SHP77 treated with DMSO at 0.1 percent for 48 hours (cell line): ENCODE data around the gene DOK4.
A peak's percentile ranks its signal among the peaks of the same experiment; 100 is the strongest.

Experiments used
- DNase-seq: peaks from one replicate; lab custom pipeline; 2025; lab: John Stamatoyannopoulos, UW

Gene DOK4

GRCh38 chr16:57519796-57520360, 33.6 kb upstream of the DOK4 start:
- DNase-seq, result peak; percentile 9

DNA sequence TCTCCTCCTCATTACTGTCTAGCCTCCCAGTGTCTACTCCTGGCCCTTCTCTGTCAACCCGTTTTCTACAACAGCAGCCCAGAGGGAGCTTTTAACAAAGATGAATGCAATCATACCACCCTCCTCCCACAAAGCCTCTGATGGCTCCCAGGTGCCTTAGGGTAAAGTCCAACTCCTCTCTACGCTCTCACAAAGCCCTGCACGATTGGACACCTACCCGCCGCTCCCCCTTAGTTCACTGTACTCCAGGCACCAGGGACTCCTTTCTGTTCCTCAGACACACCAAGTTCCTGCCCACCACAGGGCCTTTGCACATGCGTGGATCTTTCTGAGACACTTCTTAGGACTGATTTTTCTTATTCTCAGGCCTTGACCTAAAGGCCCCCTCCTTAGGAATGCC, 32.6 kb upstream of the DOK4 start:
- DNase-seq, result no peak

GRCh38 chr16:57518520-57518919, 32.2 kb upstream of the DOK4 start:
- no peak for DNase-seq

DNA sequence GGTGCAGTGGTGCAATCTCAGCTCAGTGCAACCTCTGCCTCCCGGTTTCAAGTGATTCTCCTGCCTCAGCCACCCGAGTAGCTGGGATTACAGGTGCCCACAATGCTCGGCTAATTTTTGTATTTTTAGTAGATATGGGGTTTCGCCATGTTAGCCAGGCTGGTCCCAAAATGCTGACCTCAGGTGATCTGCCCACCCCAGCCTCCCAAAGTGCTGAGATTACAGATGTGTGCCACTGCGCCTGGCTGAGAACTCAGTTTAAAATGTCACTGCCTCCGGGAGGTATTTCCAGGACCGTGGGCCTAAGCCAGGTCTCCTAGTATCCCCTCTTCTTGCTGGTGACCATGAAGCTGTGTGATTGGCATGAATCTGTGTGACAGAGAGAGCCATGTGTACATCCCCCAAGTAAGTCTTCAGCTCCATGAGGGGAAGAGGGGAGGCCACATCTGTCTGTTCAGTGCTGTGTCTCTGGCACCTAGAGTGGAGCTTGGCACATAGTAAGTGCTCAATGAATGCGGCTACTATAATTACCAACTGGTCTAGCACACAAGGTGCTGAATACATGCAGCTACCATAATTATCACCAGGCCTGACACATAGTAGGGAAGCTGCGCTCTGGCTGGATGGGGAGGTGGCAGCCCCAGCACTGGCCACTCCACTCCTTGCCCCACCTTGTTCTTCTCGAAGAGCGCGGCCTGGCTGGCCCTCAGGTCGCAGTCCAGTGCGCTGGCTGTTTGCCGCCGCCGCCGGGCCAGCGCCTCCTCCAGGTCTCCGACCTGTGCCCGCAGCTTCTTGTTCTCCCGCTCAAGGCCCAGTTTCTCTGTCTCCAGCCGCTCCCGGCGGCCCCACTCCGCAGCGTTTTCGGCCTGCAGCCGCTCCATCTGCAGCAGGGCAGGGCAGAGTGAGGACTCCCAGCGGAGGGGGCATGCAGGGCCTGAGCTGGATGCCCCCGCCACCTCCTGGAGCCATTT, 31.4 kb upstream of the DOK4 start:
- no peak for DNase-seq

DNA sequence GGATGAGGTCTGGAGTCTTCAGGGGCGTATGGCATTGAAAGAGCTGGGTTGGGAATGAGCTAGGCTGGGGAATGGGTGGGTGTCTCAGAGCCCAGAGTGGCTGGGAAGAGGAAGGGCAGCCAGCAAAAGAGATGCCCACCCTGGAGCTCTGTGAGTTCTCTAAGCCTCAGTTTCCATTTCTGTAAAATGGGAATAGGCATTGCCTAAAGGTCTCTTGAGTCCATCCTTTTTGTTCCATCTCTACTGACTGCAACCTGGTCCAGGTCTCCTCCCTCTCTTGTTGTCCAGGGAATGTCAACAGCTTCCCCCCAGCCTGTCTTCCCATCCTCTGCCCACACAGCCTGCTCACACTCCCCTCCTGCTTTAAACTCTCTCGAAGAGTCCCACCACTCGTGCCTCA, 30.5 kb upstream of the DOK4 start:
- no peak for DNase-seq

DNA sequence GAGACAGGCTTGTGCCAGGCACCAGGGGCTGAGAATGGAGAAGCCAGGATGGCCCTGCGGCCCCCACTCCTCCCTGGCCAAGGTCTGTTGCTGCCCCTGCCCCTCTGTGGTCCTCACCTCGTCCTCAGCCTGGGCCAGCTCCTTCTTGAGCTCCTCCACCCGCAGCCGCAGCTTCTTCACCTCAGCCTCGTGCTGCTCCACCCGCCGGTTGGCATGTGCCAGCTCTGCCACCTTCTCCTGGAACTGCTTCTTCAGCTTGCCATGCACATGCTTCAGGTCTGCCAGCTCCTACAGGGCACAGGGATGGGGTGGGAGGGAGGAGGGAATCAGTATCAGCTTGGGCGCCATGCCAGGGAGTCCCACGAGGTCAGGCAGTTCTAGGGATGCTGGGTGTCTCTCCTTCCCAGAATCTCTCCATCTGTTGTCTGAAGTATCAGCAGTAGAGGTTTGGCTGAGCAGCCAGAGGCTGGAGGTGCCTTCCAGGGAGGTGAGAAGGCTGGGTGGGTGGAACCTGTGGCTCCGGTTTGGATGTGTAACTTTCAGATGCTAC, 30.0 kb upstream of the DOK4 start:
- no peak for DNase-seq

GRCh38 chr16:57514791-57515600, 28.7 kb upstream of the DOK4 start:
- no peak for DNase-seq

DNA sequence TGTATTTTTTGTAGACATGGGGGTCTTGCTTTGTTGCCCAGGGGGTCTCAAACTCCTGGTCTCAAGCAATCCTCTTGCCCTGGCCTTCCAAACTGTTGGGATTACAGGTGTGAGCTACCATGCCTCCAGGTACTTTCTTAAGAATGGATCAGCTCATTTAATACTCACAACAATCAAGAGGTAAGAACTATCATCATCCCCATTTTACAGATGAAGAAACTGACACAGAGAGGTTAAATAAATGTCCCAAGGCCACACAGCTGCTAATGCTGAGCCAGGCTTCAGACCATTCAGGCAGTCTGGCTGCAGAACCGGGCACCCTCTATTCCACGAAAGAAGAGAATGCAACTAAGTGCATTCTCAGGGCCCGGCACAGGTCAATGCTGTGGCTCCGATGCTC, 28.1 kb upstream of the DOK4 start:
- no peak for DNase-seq

DNA sequence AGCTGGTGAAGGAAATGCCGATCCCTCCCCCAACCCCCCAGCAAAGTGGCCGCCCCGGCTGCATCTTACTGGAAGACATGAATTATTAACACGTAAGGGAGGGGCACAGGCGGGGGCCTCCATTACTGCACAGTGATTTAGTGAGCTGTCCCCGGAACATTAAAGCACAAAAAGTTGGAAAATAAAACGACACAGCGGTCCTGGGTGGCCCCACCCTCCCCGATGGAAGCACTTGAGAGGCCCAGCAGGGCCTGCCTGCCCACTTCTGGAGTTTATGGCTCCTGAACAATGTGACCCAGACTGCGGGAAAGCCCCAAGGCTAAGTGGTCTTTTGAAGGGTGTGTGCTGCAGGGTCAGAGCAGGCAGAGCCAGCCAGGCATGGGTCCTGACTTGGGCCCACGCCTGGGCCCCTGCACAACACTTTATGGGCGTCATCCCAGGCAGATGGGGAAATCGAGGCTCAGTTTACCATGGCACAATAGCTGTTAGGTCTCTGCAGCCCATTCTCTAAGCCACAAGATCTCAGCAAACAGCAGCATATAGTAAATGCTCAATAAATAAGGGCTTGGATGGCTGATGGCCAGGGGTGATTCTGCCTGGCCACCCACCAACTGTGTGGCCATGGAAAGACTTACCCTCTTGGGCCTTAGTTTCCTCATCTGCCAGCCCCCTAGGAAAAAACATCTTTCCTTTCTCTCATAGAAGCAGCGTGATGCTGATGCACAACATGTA, 27.2 kb upstream of the DOK4 start:
- DNase-seq, result no peak

DNA sequence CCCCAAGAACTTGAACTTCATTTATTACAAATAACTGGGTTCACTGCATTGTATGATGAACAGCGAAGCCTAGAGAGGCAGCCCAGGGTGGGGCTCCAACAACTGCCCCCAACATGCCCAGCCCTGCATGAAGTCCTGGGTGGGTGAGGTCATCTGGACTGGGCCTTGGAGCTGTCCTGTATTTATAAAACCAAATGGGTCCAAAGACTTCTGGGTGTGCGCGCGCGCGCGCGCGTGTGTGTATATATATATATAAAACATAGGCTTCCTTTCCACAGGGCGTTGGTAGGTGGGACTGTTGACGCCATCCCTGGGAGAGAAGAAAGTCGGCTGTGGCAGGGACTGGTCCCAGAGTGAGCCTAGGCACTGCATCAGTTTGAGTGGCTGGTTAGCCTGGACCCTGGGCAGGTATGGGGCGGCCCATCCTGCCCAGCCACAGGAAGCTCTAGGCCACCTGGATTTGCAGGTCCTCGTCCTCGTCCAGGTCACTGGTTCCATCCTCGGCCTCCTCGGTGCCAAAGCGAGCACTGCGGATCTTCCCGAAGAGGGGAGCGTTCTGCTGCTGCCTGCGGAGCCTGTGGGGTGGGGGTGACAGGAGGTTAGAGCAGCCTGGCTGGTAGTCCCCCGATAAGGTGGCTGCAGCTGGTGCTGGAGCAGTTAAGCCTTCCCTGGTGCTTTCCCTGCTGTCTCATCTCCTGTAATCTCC, 26.2 kb upstream of the DOK4 start:
- DNase-seq, result no peak

- no peak for DNase-seq
Observed at GRCh38 chr16:57510016-57510871, 24.0 kb upstream of the DOK4 start.

- DNase-seq, result no peak
Observed at GRCh38 chr16:57509231-57509923, 23.1 kb upstream of the DOK4 start.

DNA sequence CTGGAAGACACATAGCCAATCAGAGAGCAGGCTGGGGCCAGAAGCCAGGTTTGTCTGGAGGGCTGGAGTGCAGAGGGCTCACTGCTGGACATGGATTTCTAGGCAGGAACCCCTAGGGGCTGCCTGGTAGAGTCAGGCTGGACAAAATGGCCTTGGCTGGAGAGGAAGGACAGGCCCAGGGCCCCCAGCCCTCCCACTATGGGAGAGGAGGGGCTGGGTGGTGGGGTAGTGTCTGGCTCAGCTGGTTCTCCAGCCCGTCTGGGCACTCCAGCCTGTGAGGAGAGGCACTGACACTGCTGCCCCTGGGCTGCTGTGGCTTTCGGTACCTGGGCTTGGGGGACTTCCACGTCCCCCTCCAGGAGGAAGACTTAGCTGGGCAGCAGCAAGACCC, 21.7 kb upstream of the DOK4 start:
- no peak for DNase-seq

- DNase-seq, result no peak
Observed at GRCh38 chr16:57507136-57508034, 21.1 kb upstream of the DOK4 start.

GRCh38 chr16:57505169-57505568, 18.9 kb upstream of the DOK4 start:
- DNase-seq, result no peak

DNA sequence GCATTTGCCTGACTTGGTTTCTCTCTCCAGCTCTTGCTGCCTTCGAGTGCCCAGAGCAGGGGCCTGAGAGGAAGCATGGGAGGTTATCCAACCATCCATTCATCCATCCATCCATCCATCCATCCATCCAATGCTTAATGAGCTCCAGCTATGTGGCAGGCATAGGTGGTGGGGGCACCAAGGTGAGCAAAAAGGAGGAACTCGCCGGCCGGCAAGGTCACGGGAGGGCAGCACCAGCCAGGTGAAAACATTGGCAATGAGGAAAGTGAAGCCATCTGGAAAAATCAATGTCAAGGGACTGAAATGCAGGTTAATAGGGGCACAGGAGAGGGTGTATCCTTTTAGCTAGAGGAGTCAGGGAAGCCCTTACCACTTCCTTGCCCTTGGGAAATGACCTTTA, 18.2 kb upstream of the DOK4 start:
- no peak for DNase-seq

DNA sequence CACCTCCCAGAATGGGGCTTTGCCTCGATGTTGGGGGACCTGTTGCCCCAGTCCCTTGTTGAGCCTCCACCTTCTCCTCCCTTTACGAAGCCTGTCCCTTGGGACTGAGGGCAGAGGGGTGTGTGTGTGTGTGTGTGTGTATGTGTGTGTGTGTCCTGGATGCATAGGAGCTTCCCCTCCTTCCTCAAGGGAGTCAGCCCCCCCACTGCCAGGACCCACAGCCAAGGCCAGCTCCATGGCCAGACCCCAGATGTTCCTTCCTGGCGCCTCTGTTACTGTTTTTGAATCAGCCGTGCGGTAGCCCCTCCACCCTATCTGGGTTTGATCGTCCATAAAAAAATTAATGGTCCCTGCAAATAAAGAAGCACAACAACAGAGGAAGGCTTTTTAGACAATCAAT, 17.7 kb upstream of the DOK4 start:
- no peak for DNase-seq

- no peak for DNase-seq
Observed at GRCh38 chr16:57503366-57503765, 17.1 kb upstream of the DOK4 start.
